Measurements from ENCODE around the gene SMYD3.
A peak's percentile ranks its signal among the peaks of the same experiment; 100 is the strongest.
"Not testable (repeated sequence)": the region's sequence is repeated elsewhere in the genome, so short reads cannot be mapped to it uniquely, and the experiment has no call there.

Gene SMYD3

GRCh38 chr1:246048693-246049092 lies 458.4 kb downstream of the SMYD3 start:
- in situ Hi-C loops (cut with MboI; ENCODE audit: low pct_unique_long_range_greater_than_20kb, low sequenced_read_pairs): no loop called here
- DNase-seq: no peak

GRCh38 chr1:246043556-246043955 lies 463.5 kb downstream of the SMYD3 start:
- DNase-seq: no peak
- in situ Hi-C loops (cut with MboI; ENCODE audit: low pct_unique_long_range_greater_than_20kb, low sequenced_read_pairs): no loop called here

GRCh38 chr1:246041360-246041759 lies 465.7 kb downstream of the SMYD3 start:
- in situ Hi-C loops (cut with MboI; ENCODE audit: low pct_unique_long_range_greater_than_20kb, low sequenced_read_pairs): no loop called here
- DNase-seq: no peak

GRCh38 chr1:246040200-246040890 lies 466.7 kb downstream of the SMYD3 start:
- in situ Hi-C loops (cut with MboI; ENCODE audit: low pct_unique_long_range_greater_than_20kb, low sequenced_read_pairs): no loop called here

GRCh38 chr1:246039584-246039983 lies 467.5 kb downstream of the SMYD3 start:
- in situ Hi-C loops (cut with MboI; ENCODE audit: low pct_unique_long_range_greater_than_20kb, low sequenced_read_pairs): no loop called here
- DNase-seq: no peak

More at GRCh38 chr1:246040200-246040890, 466.7 kb downstream of the SMYD3 start:
- DNase-seq: no peak

- DNase-seq: no peak
- in situ Hi-C loops (cut with MboI; ENCODE audit: low pct_unique_long_range_greater_than_20kb, low sequenced_read_pairs): no loop called here
Observed at GRCh38 chr1:246037832-246038231, 469.2 kb downstream of the SMYD3 start.

- DNase-seq: no peak
- in situ Hi-C loops (cut with MboI; ENCODE audit: low pct_unique_long_range_greater_than_20kb, low sequenced_read_pairs): no loop called here
Observed at GRCh38 chr1:246036175-246036574, 470.9 kb downstream of the SMYD3 start.

GRCh38 chr1:246035060-246035541 lies 472.0 kb downstream of the SMYD3 start:
- in situ Hi-C loops (cut with MboI; ENCODE audit: low pct_unique_long_range_greater_than_20kb, low sequenced_read_pairs): no loop called here
- no peak for DNase-seq

- DNase-seq: no peak
Observed at GRCh38 chr1:246034630-246035029, 472.4 kb downstream of the SMYD3 start.

GRCh38 chr1:246032984-246033383 lies 474.1 kb downstream of the SMYD3 start:
- no peak for DNase-seq
- in situ Hi-C loops (cut with MboI; ENCODE audit: low pct_unique_long_range_greater_than_20kb, low sequenced_read_pairs): no loop called here

More at GRCh38 chr1:246034630-246035029, 472.4 kb downstream of the SMYD3 start:
- in situ Hi-C loops (cut with MboI; ENCODE audit: low pct_unique_long_range_greater_than_20kb, low sequenced_read_pairs): no loop called here

GRCh38 chr1:246032031-246032551 lies 475.0 kb downstream of the SMYD3 start:
- no peak for DNase-seq
- in situ Hi-C loops (cut with MboI; ENCODE audit: low pct_unique_long_range_greater_than_20kb, low sequenced_read_pairs): no loop called here

GRCh38 chr1:246029616-246030015 lies 477.5 kb downstream of the SMYD3 start:
- in situ Hi-C loops (cut with MboI; ENCODE audit: low pct_unique_long_range_greater_than_20kb, low sequenced_read_pairs): no loop called here
- no peak for DNase-seq

GRCh38 chr1:246024118-246024517 lies 483.0 kb downstream of the SMYD3 start:
- in situ Hi-C loops (cut with MboI; ENCODE audit: low pct_unique_long_range_greater_than_20kb, low sequenced_read_pairs); DNase-seq: not testable (repeated sequence)

GRCh38 chr1:246020211-246020954 lies 486.7 kb downstream of the SMYD3 start:
- in situ Hi-C loops (cut with MboI; ENCODE audit: low pct_unique_long_range_greater_than_20kb, low sequenced_read_pairs): no loop called here
- DNase-seq: no peak

- in situ Hi-C loops (cut with MboI; ENCODE audit: low pct_unique_long_range_greater_than_20kb, low sequenced_read_pairs): no loop called here
Observed at GRCh38 chr1:246018146-246018545, 488.9 kb downstream of the SMYD3 start.

GRCh38 chr1:246012341-246012740 lies 494.7 kb downstream of the SMYD3 start:
- in situ Hi-C loops (cut with MboI; ENCODE audit: low pct_unique_long_range_greater_than_20kb, low sequenced_read_pairs): no loop called here
- peak; percentile 74 for DNase-seq

More at GRCh38 chr1:246018146-246018545, 488.9 kb downstream of the SMYD3 start:
- no peak for DNase-seq

- in situ Hi-C loops (cut with MboI; ENCODE audit: low pct_unique_long_range_greater_than_20kb, low sequenced_read_pairs): no loop called here
- DNase-seq: no peak
Observed at GRCh38 chr1:246010386-246010785, 496.7 kb downstream of the SMYD3 start.

GRCh38 chr1:246008363-246008831 lies 498.7 kb downstream of the SMYD3 start:
- in situ Hi-C loops (cut with MboI; ENCODE audit: low pct_unique_long_range_greater_than_20kb, low sequenced_read_pairs): no loop called here
- DNase-seq: no peak

GRCh38 chr1:246005067-246005466 lies 502.0 kb downstream of the SMYD3 start:
- in situ Hi-C loops (cut with MboI; ENCODE audit: low pct_unique_long_range_greater_than_20kb, low sequenced_read_pairs): no loop called here
- no peak for DNase-seq

- DNase-seq: no peak
- in situ Hi-C loops (cut with MboI; ENCODE audit: low pct_unique_long_range_greater_than_20kb, low sequenced_read_pairs): no loop called here
Observed at GRCh38 chr1:246004301-246004700, 502.8 kb downstream of the SMYD3 start.

All from KBM-7 (cell line).